Middle frontal gyrus (tissue), 1 donor: ENCODE results near the gene CST11.
"Not testable (repeated sequence)": the region's sequence is repeated elsewhere in the genome, so short reads cannot be mapped to it uniquely, and the experiment has no call there.

ENCODE experiments used
- DNase-seq: peaks from one replicate; pipeline ENCODE4 v3.0.0-alpha.2; 2015; ENCODE audit warnings: low spot score; ENCODE audit errors: extremely low spot score

Gene CST11

DNA sequence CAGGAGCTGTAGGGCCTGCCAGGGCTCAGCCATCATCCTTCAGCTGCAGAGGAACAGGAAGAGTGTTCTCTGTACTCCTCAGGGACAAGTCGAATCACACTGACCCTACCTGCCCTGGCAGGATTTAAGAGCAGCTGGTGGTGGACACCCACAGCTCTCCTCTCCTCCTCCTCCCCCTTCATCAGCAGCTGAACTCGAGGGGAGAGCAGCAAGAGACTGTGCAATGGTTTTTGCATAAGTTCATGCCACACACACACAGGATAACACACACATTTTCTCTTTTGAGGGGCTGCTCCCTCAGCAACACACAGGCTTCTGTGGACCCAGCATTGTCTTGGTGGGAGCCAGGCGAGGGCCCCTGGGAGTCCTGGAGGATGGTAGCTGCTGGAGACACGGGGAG lies at the start of gene CST11:
Gene CST11 (minus strand): TSS at position 101 of the 400 bp plus-strand sequence. CDS start 65 bp downstream, at position 36.
- no peak for DNase-seq

GRCh38 chr20:23501926-23502325 lies 49.2 kb upstream of the CST11 start:
- DNase-seq = no peak

- DNase-seq = no peak
Measured at GRCh38 chr20:23497536-23497935, 44.9 kb upstream of the CST11 start.

- DNase-seq = no peak
Measured at GRCh38 chr20:23493172-23493772, 40.6 kb upstream of the CST11 start.

GRCh38 chr20:23492292-23492691 lies 39.6 kb upstream of the CST11 start:
- DNase-seq = no peak

- DNase-seq = no peak
Measured at GRCh38 chr20:23490817-23491216, 38.1 kb upstream of the CST11 start, which contains the start of gene CST8. TSS of gene CST8 (plus strand) at chr20:23491117. CDS start at chr20:23491668, 551 bp downstream.

DNA sequence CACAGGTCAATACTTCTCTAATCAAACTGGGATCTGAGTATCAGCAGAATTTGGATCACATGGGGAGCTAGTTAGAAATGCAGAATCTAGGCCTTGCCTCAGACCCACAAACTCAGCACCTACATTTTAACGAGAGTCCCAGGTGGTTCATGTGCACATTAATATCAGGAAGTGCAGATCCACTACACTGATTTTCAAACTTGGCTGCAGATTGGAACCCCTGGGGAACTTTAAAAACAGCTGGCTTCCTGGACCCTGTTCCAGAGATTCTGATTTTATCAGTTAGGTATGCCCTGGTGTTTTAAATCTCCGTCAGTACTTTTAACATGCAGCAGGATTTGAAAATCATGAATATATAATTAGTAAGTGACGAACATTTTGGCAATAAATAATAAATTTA lies 36.3 kb upstream of the CST11 start:
- DNase-seq = no peak

- no peak for DNase-seq
Measured at GRCh38 chr20:23488470-23488869, 35.8 kb upstream of the CST11 start.

- no peak for DNase-seq
Measured at GRCh38 chr20:23484081-23484480, 31.4 kb upstream of the CST11 start.

DNA sequence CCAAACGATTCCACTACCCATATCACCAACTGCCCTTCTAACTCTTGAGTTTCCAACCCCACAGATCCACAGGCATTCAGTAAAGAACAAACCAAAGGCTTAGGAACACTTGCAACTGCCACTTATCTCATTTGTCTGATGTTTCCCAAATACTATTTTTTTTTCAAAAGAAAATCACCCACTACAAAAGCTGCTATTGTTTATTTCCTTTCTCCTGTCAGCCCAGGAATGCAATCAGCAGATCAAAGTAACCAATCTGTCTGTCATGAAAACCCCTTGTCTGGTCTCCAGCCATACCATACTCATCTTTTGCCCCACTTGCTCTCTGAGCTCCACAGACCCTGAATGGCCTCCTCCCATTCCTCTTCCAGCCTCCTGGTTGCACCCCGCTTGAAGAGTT lies 29.5 kb upstream of the CST11 start:
- no peak for DNase-seq

DNA sequence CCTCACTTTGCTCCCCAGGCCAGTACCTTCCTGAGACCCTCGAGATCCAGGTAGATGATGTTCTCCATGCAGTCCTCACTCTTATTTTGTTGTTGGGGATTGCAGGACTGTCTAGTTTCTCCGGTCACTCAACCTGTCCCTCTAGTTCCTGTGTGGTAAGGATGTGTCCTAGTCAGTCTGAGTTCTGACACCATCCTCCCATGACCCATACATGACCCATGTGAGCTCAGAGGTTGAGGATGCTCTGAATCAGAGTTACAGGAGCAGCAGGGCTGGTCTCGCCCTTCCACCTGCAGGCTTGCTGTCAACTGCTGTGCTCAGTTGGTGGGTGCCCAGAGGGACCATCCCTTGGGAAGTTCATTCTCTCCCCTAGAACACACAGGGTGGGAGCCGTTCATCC lies 26.4 kb upstream of the CST11 start:
- DNase-seq = no peak

GRCh38 chr20:23477223-23477622 lies 24.5 kb upstream of the CST11 start:
- DNase-seq = no peak

- no peak for DNase-seq
Measured at GRCh38 chr20:23476015-23476754, 23.5 kb upstream of the CST11 start.

GRCh38 chr20:23475395-23475794 lies 22.7 kb upstream of the CST11 start:
- DNase-seq = no peak

DNA sequence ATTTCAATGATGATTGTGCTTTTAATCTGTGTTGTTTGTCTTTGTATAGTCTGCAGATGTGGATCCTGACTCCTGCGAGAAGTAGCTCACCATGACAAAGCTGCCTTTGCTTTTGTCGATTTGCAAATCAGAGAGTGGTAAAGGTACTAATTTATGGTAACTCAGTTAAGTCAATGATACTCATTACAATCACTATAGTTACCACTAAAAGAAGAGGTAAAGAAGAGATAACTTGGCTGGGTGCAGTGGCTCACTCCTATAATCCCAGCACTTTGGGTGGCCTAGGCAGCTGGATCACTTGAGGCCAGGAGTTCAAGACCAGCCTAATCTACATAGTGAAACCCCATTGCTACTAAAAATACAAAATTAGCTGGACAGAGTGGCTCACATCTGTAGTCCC lies 20.6 kb upstream of the CST11 start:
- not testable (repeated sequence) for DNase-seq

GRCh38 chr20:23472306-23472705 lies 19.6 kb upstream of the CST11 start:
- DNase-seq = not testable (repeated sequence)

DNA sequence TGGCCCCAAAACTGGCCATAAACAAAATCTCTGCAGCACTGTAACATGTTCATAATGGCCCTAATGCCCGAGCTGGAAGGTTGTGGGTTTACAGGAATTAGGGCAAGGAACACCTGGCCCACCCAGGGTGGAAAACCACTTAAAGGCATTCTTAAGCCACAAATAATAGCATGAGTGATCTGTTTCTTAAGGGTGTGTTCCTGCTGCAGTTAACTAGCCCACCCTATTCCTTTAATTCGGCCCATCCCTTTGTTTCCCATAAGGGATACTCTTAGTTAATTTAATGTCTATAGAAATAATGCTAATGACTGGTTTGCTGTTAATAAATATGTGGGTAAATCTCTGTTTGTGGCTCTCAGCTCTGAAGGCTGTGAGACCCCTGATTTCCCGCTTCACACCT lies 14.3 kb upstream of the CST11 start:
- DNase-seq = not testable (repeated sequence)

DNA sequence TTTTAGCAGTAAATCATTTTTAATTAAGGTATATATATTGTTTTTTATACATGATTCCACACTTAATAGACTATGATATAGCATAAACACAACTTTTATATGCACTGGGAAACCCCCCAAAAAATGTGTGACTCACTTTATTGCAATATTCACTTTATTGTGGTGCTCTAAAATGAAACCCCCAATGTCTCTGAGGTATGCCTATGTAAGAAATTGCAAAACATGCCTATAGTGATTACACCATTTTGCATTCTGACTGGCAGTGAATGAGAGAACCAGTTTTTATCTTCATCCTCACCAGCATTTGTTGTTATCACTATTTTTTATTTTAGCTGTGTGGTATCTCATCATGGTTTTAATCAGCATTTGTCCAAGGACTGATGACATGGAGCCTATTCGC lies 8.5 kb upstream of the CST11 start:
- DNase-seq = no peak

DNA sequence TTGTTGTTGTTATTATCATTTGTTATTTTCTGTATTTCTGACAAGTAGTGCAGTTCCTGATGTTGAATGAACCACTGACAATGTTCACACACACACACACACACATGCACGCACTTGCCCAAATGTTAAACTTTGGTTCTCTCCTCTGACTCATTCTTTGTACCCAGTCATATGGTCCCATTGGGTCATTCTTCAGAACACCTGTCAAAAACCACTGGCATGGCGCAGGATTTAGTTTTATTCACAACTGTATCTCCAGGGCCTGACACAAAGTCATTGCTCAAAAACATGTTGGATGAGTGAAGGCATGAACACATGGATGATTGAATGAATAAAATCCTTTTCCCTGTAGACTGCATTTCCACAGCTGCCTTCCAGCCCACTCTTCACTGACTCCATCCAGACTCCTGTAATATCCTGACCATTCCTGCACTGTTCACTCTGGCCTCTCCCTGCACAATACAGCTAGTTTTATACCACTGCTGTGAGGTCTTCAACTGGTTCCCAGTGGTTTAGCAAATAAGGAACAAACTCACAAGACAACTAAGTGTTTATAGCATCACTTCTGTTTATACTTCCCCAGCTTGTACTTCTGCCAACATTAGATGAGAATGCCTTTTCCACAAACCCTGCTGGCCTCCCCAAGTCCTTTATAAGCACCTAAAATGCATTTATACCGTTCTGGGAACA lies 6.9 kb upstream of the CST11 start:
- DNase-seq = no peak

DNA sequence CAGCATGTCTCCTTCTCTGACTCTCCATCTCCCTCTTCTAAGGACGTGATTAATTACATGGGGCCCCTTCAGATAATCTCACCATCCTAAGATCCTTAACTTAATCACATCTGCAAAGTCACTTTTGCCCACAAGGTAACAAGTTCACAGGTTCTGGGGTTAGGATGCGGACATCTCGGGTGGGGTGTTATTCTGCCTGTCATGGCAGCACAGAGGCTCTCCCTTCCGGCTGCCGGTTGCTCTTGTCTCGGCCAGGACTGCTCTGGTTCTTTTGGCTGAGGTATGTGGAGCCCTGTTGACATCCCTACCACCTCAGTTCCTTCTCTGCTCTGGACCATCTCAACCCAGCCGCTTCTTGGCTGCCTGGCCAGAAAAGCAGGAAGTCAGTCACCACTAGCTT lies 4.2 kb upstream of the CST11 start:
- DNase-seq = no peak

- no peak for DNase-seq
Measured at GRCh38 chr20:23456409-23456808, 3.7 kb upstream of the CST11 start.

- DNase-seq = no peak
Measured at GRCh38 chr20:23455639-23456038, 3.0 kb upstream of the CST11 start.
